Measurements from ENCODE around the gene SCN8A. TPM values are rescaled to one million over a fixed set of nuclear protein-coding genes. Genes with fewer than 3 reads are reported as not detected.
A peak's percentile ranks its signal among the peaks of the same experiment; 100 is the strongest.

SCN8A gene
- total and polyA plus RNA-seq, 12 donors, result 0.01 to 1.6 (median 0.35) TPM; not detected in 1

DNA sequence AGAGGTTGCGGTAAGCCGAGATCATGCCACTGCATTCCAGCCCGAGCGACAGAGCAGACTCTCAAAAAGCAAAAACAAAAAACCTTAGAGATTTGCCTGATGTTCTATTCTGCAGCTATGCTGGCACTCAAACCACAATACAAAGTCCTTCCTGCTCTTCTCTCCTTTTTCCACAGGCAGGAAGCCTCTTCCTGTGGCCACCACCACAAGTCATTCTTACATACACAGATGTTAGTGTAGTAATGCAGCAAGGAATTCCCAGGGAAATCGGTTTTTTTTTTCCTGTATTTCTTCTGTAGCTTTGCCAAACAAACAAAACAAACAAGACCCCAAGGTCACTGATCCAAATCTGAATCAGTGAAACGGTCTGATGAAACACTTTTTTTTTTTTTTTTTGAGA, 153.2 kb downstream of the SCN8A start:
- TF ChIP-seq, protein P1, sequence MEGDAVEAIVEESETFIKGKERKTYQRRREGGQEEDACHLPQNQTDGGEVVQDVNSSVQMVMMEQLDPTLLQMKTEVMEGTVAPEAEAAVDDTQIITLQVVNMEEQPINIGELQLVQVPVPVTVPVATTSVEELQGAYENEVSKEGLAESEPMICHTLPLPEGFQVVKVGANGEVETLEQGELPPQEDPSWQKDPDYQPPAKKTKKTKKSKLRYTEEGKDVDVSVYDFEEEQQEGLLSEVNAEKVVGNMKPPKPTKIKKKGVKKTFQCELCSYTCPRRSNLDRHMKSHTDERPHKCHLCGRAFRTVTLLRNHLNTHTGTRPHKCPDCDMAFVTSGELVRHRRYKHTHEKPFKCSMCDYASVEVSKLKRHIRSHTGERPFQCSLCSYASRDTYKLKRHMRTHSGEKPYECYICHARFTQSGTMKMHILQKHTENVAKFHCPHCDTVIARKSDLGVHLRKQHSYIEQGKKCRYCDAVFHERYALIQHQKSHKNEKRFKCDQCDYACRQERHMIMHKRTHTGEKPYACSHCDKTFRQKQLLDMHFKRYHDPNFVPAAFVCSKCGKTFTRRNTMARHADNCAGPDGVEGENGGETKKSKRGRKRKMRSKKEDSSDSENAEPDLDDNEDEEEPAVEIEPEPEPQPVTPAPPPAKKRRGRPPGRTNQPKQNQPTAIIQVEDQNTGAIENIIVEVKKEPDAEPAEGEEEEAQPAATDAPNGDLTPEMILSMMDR (IDR thresholded peaks at IDR 0.05), result no peak
- DNase-seq, result no peak
- WGBS, 2 donors, result 48 to 66% methylated on average over 6 of the region's 6 CpGs
- Histone ChIP-seq H3K4me3 (no peak overlapping the region), H3K27ac (peak overlapping the region in 1 of 10 donors; percentile 20), H3K4me1 (peaks cover 0 to 7% (median 0%) of the 10 kb centered on the region in 9 donors), H3K36me3 (no peaks in the 10 kb centered on the region), H3K9me3 (peaks cover 0 to 30% (median 6%) of the 10 kb centered on the region in 11 donors), H3K27me3 (peaks cover 0 to 5% (median 0%) of the 10 kb centered on the region in 7 donors)
- ATAC-seq, result peak in 1 of 8 donors; percentile 49
- intact Hi-C loops (cut with DNase I), result no loop called here

DNA sequence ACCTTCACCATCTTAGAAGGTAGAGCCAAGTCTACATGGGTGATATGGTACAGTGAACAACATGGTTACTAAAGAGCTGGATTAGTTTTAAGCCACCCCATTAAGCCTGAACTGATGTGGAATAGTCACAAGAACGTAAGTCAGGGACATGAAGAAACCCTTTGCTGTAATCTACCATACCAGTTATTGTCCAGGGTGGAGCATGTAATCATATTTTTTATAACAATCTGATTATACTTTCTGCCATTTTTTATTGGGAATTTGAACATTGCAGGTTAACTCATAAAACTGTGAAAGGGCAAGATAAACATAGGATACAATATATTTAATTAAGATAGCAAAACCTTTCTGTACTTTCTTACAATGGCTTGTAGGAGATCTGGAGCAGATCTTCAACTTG, 153.9 kb downstream of the SCN8A start:
- no peak for ATAC-seq
- Histone ChIP-seq H3K36me3 (no peaks in the 10 kb centered on the region), H3K4me3 (no peak overlapping the region), H3K4me1 (peaks cover 0 to 7% (median 0%) of the 10 kb centered on the region in 9 donors), H3K9me3 (peaks cover 0 to 29% (median 6%) of the 10 kb centered on the region in 11 donors), H3K27me3 (peaks cover 0 to 5% (median 0%) of the 10 kb centered on the region in 7 donors), H3K27ac (no peak overlapping the region)
- intact Hi-C loops (cut with DNase I), result no loop called here
- WGBS, 2 donors, result 90 to 97% methylated on average over 1 of the region's 1 CpG
- no peak for DNase-seq
- TF ChIP-seq, protein P1 (IDR thresholded peaks at IDR 0.05), result no peak

DNA sequence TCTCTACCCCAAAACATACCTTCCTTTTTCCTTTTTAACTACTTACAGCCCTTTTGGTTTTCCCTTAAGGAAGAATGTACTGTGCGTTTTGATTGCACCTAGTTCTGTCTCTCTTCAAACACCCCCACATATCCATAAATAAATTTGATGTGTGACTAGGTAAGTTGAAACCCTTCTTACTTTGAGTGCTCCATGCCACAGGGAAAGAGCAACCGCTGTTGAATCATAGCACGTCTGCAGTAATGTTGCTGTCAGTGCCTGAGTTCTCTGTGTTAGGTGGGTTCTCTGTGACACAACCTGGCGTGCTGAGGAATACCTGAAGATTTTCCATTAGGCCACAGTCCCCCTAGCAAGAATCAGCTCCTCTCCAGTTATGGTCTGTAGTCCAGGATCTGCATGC, 155.4 kb downstream of the SCN8A start:
- Histone ChIP-seq H3K36me3 (no peaks in the 10 kb centered on the region), H3K27ac (no peak overlapping the region), H3K4me1 (peaks cover 0 to 14% (median 6%) of the 10 kb centered on the region in 9 donors), H3K27me3 (peaks cover 0 to 5% (median 0%) of the 10 kb centered on the region in 7 donors), H3K9me3 (peaks cover 0 to 15% (median 0%) of the 10 kb centered on the region in 11 donors), H3K4me3 (no peak overlapping the region)
- 96 to 97% methylated on average over 4 of the region's 4 CpGs for WGBS, 2 donors
- ATAC-seq (no peak), DNase-seq (no peak)
- TF ChIP-seq, protein P1 (IDR thresholded peaks at IDR 0.05), result no peak
- intact Hi-C loops (cut with DNase I), result no loop called here

DNA sequence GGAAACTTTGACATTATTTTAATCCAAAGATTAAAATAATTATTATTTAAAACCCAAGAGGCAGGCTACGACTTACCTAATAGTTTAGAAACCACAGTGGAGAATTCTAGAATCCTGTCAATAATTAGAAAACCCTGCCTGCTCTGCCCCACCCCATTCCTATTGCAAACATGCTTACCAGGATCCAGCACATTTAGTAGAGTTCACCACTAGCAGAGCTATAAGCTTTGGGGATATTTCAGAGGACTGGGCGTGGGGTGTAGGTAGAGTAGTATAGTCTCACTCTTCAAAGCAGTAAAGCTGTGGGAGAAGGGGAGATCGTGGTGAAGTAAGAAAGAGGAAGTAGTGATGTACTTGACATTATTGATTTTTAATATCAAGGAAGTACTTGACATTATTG, 157.2 kb downstream of the SCN8A start:
- H3K4me1 ChIP-seq, result peaks cover 0 to 26% (median 14%) of the 10 kb centered on the region in 9 donors
- intact Hi-C loops (cut with DNase I), result no loop called here
- peaks cover 0 to 5% (median 0%) of the 10 kb centered on the region in 7 donors for H3K27me3 ChIP-seq
- no peak overlapping the region for H3K4me3 ChIP-seq
- H3K9me3 ChIP-seq, result no peaks in the 10 kb centered on the region
- TF ChIP-seq, protein P1 (IDR thresholded peaks at IDR 0.05), result no peak
- 87% methylated on average over 3 of the region's 3 CpGs for WGBS, 2 donors
- no peak overlapping the region for H3K27ac ChIP-seq
- no peaks in the 10 kb centered on the region for H3K36me3 ChIP-seq
- no peak for DNase-seq
- ATAC-seq, result no peak

Measured in heart right ventricle (tissue), 16 donors.